CD1c-positive myeloid dendritic cell (primary cell): ENCODE results near the gene LAIR2.
"Not testable (repeated sequence)": the region's sequence is repeated elsewhere in the genome, so short reads cannot be mapped to it uniquely, and the experiment has no call there.

Experiments
- DNase-seq: peaks from one replicate; pipeline ENCODE4 v3.0.0-alpha.2; 2016; ENCODE audit errors: extremely low spot score

The LAIR2 gene

GRCh38 chr19:54464630-54465425, 37.8 kb upstream of the LAIR2 start:
- peak; percentile 91 for DNase-seq

GRCh38 chr19:54465426-54466109, 37.1 kb upstream of the LAIR2 start:
- no peak for DNase-seq

- DNase-seq: not testable (repeated sequence)
Measured at GRCh38 chr19:54466110-54466480, 36.5 kb upstream of the LAIR2 start.

- no peak for DNase-seq
Measured at GRCh38 chr19:54469496-54469934, 33.1 kb upstream of the LAIR2 start.

GRCh38 chr19:54470276-54470887, 32.2 kb upstream of the LAIR2 start:
- DNase-seq: no peak

- no peak for DNase-seq
Measured at GRCh38 chr19:54470991-54471782, 31.4 kb upstream of the LAIR2 start.

GRCh38 chr19:54473071-54473891, 29.4 kb upstream of the LAIR2 start, which contains the start of gene CDC42EP5:
Gene CDC42EP5 (minus strand): TSS chr19:54473296. CDS start chr19:54465547, 7,749 bp downstream.
- peak; percentile 72 for DNase-seq

- no peak for DNase-seq
Measured at GRCh38 chr19:54473892-54474372, 28.7 kb upstream of the LAIR2 start.

GRCh38 chr19:54475706-54476105, 26.9 kb upstream of the LAIR2 start:
- DNase-seq: no peak

GRCh38 chr19:54477650-54478049, 25.0 kb upstream of the LAIR2 start:
- DNase-seq: peak; percentile 26

- peak; percentile 58 for DNase-seq
Measured at GRCh38 chr19:54478677-54479266, 23.9 kb upstream of the LAIR2 start.

GRCh38 chr19:54480051-54480450, 22.6 kb upstream of the LAIR2 start:
- DNase-seq: peak; percentile 76

GRCh38 chr19:54481326-54481930, 21.2 kb upstream of the LAIR2 start:
- DNase-seq: peak; percentile 55

GRCh38 chr19:54482889-54483288, 19.7 kb upstream of the LAIR2 start:
- peak; percentile 74 for DNase-seq

GRCh38 chr19:54484451-54484850, 18.2 kb upstream of the LAIR2 start:
- DNase-seq: no peak

GRCh38 chr19:54485851-54486250, 16.8 kb upstream of the LAIR2 start:
- peak; percentile 16 for DNase-seq

- no peak for DNase-seq
Measured at GRCh38 chr19:54489341-54489740, 13.3 kb upstream of the LAIR2 start.

- DNase-seq: no peak
Measured at GRCh38 chr19:54489766-54490165, 12.9 kb upstream of the LAIR2 start.

- DNase-seq: no peak
Measured at GRCh38 chr19:54492568-54492967, 10.1 kb upstream of the LAIR2 start.

- DNase-seq: not testable (repeated sequence)
Measured at GRCh38 chr19:54493056-54493455, 9.6 kb upstream of the LAIR2 start.
